ENCODE data around the gene CTIF.

DNA sequence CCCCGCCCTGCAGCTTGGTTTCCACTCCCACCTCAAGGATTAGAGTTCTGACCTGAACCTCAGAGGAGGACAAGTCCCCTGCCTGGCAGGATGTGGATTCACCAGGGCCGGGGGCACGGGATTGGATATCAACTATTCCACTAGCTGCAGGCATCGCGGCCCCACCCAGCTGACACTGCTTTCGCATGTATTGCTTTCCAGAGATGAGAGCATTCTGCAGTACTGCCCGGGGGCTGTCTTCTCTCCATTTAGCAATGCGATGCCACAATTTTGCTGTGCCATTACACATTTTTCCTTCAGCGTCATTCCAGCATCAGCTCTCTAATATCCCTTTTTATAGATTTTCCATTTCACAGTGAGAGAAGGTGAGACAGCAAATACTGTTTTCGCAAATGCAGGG is 42.0 kb downstream of the CTIF start:
- TF ChIP-seq CTCF (IDR thresholded peaks at IDR 0.05): no peak
- no peak for TF ChIP-seq POLR2A (IDR thresholded peaks at IDR 0.05)
- TF ChIP-seq POLR2AphosphoS5 (IDR thresholded peaks at IDR 0.05): no peak
